Activated CD4-positive, alpha-beta T cell treated with anti-CD3 and anti-CD28 coated beads for 48 hours (primary cell): ENCODE data around the gene CPSF2.

ENCODE experiments used
- DNase-seq: peaks from one replicate; pipeline ENCODE4 v3.0.0-alpha.2; 2020

The CPSF2 gene

DNA sequence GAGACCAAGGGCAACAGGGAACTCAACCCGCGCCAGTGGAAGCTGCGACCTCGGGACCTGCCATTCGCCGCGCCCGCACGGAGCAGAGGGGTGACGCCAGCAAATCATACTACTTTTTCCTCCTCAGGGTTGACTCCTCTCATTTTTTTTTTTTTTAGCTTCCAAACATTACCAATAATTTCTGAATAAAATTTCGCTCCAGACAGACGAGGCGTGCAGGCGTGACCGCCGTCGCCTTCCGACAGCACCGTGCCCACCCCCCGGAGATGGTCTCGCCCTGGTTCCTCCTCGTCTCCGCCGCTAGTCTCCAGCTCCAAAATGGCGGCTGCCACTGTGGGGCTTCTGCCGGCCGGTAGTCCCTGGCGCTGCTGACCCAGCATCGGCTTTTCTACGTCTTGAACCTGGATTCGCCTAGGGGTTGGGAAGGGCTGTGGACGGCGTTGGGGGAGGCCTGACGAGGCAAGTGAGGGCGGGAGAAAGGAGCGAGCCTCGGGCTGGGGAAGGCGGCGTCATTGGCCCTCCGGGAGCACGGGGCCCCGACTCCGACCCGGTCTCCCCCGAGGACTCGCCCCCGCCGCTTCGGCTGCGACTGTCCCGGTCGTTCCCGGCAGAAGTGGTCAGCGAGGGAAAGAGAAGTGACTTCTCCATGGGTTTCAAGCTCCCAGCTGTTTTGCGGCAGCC, at the start of gene CPSF2, which contains the start of gene NDUFB1:
TSS of gene CPSF2 (plus strand) at position 300 of the 681 bp plus-strand sequence. CDS start 9,016 bp downstream, outside the sequence.
TSS of gene NDUFB1 (minus strand) at position 37 of the 681 bp plus-strand sequence. CDS start 4,069 bp downstream, outside the sequence.
- peak; percentile 92 for DNase-seq

DNA sequence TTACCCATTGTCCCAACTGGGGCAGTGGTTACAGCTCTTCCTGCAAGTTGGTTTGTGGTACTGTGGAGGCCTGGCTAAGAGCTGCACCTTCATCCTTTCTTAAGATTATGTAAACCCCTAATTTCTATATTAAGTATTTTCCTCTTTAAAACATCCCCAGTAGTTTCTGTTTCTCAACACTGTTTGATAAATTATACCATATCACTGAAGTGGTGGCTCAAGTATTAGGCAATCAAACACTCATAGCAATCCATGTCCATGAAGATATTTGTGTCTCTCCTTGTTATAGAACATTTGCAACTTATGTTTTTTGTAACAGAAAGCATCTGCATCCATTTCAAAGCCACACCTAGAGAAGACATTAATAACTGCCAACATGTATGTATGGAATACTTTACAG, 47.2 kb upstream of the CPSF2 start:
- no peak for DNase-seq

DNA sequence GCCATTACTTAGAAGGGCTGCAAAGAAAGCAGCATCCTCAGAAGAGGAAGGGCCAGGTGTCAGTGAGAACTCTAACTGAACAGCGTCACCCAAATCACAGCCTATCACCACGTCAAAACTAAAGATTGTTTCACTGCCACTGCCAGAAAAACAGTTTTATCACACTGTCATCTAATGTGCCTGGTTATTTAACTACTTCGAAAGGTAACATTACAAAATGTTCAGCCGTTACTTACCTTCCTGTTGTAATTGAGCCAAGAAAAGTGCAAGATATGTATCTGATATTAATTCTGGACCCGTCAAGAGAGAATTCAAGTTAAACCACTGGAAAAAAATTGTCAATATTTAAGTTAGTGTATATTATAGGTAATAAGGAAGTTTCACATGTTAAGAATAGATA, 33.3 kb upstream of the CPSF2 start:
- DNase-seq, result no peak

DNA sequence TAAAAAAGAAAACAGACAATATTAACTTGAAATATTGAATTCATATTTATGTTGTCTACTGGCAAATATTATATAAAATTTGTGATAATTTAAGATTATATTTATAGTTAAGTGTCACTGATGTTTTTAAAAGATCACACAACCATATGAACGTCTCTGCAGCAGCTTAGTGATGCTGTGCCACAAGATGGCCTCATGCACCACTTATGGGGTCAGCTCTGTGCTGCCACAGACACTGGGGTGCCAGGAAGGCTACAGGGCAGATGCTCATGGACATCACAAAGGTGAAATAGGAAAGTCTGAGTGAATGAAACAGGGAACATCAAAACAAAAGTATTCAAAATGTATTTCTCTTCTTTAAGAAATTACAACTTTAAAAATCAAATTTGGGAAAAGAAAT, 28.4 kb upstream of the CPSF2 start:
- DNase-seq, result no peak

DNA sequence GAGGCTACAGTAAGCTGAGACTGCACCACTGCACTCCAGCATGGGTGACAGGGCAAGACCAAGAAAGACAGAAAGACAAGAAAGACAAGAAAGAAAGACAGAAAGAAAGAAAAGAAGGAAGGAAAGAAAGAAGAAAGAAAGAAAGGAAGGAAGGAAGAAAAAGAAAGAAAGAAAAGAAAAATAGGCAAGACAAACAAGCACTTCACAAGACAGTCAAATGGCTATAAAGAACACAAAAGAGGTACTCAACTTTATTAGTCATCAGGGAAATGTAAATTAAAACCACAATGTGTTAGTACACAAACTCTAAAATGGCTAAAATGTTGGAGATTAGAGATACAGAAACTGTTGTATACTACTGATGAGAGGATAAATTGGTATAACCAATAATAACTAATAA, 22.0 kb upstream of the CPSF2 start:
- no peak for DNase-seq

DNA sequence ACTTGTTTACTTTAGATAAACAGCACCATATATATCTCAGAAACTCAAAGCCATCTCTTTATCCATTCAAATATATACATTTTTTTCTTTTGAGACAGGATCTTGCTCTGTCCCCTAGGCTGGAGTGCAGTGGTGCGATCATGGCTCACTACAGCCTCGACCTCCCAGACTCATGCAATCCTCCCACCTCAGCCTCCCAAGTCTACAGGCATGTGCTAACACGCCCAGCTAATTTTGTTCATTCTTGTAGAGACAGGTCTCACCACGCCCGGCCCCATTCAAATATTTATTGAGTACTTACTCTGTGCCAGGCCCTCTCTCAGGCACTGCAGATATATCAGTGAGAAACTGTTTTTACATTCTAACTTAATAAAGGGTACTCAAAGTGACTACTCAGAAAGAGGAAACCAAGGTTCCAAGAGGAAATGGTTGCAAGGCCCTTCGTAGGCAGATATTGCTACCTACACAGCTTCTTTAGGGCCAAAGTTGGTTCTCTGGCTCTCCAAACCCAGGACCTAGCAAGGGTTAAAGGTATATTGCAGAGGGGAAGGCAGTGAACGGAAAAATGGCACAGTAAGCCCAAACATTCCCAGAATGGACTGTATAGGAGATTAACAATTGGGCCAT, 18.3 kb upstream of the CPSF2 start:
- no peak for DNase-seq

DNA sequence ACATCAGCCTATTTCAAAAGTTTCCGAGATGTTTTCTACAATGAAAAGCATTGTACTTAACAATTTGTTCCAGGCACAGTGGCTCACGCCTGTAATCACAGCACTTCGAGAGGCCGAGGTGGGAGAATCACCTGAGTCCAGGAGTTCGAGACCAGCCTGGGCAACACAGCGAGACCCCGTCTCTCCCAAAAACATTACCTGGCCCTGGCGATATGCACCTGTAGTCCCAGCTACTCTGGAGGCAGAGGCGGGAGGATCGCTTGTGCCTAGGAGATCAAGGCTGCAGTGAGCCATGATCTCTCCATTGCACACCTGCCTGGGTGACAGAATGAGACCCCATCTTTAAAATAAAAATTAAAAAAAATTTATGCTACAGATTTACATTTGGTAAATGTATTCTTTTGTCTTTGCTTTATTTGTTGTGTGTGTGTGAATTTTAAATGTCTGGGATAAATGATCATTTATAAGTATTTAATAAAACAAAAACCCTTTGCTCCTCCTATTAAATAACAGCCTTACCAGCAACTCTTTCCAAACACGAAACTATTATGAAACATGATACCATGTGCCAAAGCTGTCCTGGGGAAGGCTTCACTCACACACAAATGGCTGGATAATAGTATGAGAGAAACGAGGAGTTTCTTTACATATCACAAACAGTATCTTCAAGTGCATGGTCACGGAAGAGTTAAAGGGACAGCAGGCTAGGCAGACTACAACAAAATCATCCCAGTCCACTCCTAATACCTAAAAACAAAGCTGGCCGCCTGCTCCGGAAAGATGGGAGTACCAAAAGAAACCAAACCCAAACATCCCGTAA, 16.5 kb upstream of the CPSF2 start:
- no peak for DNase-seq

DNA sequence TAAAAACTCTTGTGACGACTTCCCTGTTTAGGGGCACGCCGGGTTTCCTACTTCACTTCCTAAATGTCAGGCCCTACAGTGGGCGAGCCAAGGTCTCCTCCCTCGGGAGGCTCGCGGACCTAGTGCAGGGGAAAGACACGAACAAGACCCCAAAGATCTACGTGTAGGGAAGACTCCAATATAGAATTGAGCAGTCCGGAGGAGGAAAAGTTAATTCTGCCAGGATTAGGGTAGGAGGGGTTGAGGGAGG, 16.0 kb upstream of the CPSF2 start:
- peak; percentile 18 for DNase-seq

DNA sequence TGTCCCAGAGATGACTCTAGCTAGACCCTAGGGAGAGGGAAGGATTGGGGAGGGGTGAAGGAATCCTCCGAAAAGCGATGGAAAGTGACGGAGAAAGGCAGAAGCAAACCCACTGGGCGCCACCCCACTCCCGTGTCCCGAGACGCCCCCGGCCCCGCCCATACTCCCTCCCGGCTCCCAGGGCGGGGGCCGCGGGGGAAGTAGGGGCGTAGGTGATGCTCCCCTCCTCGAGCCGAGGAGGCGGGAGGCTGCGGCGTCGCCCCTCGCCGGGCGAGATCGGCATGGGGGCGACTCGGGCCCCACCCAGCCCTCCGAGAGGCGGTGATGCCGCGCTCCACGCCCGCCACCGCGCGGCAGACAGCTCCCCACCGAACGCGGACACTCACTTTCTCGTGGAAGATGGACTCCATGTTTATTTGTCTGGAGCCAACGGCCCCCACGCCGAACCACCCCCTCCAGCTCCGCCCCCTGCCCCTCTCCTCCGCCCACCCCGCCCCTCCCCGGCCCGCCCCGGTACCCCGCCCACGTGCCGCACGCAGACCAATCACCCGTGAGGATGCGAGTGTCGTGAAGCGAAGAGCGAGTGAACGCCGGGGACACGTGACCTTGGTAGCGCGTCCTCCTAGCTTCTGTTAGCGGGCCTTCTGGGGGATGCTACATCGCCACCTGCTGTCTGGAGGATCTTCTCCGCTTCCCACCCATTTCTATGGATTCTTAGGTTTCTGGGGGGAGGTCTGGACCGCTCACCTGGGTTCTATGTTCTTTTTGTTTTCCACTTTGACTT, 15.4 kb upstream of the CPSF2 start, which contains the start of gene ATXN3:
TSS of gene ATXN3 (minus strand) at position 440 of the 784 bp plus-strand sequence. CDS start at position 410, 30 bp downstream.
- DNase-seq, result peak; percentile 97

DNA sequence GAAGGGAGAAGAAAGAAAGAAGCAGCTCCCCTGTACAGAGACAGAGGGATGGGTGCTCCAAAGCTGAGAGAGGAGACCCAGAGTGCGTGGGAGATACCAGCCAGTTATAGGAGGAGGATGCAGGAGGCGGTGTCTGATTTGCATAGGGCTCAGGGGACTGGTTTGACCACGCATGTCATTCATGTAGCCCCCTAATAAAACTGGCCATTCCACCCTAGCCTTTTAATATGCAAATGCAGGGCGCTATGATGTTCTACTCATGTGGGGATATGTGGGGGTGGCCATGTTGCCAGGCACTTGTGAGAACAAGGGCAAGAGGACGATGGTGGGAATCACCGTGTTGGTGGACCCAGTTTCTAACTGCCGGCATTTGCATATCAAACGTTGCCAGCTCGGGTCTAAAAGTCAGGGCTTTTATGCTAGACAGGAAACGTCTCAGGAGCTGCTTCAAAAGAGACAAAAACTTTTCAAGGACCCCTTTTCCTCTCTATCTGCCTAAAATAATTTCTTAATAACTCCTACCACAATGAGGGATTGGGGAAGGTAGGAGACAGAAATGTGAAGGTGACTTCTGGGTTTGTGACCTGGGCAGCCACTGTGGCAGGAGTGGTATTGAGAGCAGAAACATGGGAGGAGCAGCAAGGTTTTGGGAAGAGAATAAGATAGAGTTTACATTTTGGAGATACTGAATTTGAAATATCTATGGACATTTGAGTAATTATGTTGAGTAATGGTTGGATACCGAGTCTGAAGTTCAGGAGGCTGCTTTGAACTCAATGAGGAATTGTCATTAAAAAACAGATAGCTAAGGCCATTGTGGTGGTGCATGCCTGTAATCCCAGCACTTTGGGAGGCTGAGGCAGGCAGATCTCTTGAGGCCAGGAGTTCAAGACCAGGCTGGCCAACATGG, 13.2 kb upstream of the CPSF2 start:
- peak; percentile 29 for DNase-seq

DNA sequence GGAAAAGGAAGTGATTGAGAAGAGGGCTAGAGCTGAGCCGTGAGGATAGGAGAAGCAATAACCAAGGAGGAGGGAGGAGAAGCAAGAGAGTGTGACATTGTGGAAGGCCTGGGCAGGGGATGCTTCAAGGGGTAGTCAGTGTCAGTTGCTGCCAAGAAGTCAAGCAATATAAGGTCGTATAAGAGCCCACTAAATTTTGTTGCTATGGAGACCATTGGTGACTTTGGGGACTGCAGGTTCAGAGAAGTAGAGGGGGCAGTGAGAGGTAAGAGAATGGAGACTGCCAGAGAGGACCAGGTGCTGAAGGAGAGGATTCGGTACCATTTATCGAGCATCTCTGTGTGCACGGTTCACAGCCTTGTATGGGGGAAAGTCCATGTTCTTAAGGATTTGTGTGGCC, 12.3 kb upstream of the CPSF2 start:
- no peak for DNase-seq

DNA sequence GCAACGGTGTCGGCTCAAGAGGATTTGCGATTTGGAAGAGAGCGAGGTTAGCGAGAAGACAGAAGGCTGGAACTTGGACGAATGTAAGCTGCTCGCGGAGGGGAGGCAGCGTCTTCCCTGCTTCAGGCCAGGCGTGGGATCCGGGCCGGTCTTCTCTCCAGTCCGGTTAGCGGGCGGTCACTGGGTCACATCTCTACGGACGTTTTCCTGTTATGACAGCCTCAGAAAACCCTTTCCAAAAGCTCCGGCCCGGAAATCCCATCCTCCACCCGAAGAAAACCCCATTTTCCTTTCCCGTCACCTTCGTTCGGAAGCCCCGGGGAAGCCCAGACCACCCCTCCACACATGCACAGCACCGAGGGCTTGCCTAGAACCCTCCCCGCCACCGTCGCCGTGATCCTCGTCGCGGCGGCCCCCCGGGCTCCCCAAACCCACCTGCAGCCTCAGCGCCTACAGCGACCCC, 531 bp upstream of the CPSF2 start:
- no peak for DNase-seq

DNA sequence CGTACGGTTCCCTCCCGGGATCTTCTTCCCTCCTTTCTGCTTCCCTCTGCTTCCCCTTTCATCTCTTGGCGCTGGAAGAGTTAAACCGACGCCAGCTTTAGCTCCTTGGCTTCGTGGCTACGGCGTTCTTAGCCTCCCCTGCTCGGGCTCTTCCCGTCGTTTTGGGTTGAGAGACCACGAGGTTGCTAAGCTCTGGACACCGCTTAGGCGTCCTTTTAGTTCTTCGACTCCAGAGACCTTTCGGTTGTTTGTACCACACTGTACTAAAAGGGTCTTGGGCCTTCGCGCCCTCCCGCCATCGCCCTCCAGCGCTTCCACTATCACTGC, 545 bp downstream of the CPSF2 start:
- peak; percentile 17 for DNase-seq

DNA sequence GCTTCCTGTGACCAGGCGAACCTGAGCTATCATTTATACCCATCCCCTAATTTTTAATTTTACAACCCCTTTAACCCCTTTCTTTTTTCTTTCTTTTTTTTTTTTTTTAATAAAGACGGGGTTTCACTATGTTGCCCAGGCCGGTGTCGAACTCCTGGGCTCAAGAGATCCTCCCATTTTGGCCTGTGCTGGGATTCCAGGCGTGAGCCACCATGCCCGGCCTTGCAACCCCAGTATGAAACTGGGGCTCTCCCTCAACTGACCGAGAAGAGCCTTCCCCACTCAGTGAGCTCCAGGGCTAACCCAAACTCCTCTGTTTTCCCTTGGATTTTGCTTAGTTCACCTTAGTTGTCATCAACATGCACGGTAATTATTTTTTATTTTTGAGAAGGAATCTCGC, 992 bp downstream of the CPSF2 start:
- DNase-seq, result peak; percentile 4

DNA sequence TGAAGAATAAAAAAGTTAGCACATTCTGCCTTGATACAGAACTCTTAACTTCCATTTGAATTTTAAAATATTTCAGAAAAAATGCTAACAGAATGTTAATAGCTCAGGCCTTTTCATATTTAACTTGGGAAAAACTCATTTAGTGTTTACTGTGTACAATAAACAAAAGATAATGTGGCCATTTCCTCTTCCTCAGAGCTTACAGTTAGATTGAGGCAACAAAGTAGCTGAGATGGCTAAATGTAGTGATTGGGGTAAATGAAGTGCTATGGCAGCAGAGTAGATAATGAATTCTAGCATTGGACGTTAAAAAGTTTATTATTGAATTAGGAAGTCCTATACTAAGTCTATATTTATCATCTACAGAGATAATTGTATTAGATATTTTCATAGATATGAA, 12.7 kb downstream of the CPSF2 start:
- no peak for DNase-seq

DNA sequence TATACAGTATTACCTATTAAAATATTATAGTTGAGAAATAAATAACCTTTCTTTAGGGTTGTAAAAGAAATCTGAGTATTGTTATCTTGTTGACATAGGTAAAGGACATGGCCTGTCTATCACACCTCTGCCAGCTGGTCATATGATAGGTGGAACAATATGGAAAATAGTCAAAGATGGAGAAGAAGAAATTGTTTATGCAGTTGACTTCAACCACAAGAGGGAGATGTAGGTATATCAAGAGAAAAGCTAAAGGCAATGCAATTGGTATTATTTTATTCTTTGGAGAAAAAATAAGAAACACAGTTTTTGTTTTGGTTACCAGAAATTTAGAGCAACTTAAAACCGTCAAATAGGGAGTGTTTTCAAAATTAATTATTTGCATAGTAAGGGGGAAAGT, 13.5 kb downstream of the CPSF2 start:
- DNase-seq, result no peak

DNA sequence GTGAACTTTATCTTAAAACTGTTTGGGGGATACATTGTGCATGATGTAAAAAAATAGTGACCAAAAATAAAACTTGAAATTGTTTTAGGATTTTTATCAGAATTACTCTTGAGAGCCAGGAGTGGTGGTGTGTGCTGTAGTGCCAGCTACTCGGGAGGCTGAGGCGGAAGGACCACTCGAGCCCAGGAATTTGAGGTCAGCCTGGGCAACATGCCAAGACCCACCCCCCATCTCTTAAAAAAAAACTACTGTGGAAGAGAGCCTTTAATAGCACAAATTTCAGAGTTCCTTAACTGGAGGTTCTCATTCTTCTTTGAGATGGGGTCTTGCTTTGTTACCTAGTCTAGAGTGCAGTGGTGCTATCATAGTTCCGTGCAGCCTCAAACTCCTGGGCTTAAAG, 21.5 kb downstream of the CPSF2 start:
- no peak for DNase-seq

DNA sequence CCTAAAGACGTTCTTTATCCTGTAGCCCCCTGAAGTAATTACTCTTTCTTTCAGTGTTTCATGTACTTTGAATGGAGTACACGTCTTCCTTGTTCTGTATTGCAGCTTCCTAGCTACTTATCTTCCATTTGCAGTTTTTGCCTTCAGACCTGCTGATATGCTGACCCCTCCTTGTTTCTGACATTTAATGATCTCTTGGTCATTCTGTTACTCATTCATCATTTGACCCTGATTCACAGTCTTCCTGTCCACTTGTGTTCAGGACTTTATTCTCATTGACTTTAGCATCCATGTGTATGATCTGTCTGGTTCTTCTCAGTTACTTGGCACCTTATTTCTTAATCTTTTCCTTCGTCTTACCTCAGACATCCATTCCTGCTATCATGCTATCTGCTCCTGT, 22.2 kb downstream of the CPSF2 start:
- no peak for DNase-seq

DNA sequence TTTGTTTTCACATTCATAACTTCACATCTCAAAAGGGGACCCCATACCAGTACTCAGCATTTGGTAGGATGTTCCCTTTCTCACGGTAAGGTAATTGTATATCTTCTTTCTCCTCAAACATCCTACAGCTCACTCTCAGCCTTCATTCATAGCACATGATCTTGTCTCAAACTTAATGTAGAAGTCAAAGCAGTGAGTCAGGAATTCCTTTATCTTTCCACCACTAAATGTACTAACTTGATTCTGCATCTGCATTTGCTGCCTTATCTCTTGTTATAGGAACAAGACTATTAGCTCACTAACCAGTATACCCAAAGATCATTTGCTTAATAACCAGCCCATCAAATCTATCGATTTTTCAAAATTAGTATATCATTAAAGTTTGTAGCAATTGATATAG, 22.9 kb downstream of the CPSF2 start:
- no peak for DNase-seq

DNA sequence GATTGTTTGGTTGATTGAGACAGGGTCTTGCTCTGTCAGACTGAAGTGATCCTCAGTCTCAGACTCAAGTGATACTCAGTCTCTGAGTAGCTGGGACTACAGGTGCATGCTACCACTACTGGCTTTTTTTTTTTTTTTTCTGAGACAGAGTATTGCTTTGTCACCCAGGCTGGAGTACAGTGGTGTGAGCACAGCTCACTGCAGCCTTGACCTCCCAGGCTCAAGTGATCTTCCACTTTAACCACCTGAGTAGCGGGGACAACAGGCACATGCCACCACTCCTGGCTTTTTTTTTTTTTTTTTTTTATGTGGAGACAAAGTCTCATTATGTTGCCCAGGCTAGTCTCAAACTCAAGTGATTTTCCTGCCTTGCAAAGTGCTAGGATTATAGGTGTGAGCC, 31.8 kb downstream of the CPSF2 start:
- no peak for DNase-seq

DNA sequence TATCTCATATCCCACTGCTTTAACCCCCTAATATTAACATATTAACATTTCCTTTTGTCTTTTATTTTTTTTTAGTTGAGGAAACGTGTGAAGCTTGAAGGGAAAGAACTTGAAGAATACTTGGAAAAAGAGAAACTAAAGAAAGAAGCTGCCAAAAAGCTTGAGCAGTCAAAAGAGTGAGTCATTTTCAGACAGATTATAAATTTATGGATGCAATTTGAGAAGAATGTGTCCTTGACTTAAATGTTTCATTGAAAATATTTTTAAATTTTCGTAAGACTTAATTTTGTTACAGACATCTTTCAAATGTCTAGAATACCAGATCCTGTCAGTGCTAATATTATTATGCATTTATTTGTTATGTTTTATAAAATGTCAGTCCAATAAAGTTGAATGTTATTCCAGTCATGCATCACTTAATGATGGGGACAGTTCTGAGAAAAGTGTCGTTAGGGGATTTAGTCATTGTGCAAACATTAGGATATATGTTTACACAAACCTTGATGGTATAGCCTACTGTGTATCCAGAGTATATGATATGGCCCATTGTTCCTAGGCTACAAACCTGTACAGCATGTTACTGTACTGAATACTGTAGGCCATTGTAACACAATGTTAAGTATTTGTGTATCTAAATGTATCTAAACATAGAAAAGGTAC, 32.6 kb downstream of the CPSF2 start:
- DNase-seq, result no peak

DNA sequence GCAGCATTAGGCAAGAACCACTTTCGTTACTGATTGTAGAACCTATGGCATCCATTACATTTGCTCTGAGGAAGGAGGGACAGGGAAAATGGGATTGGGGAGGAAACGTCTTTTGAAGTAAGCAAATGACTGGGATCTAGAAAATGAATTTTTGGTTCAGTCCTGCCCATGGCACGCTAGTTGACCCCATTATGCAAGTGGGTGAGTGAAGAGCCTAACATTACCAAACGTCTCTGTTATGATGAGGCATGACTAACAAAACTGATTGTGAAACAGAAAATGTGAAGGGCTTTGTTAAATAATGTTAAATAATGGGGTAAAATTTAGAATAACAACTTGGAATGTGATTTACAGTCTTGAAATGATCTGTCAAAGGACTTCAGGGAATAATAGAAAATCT, 38.9 kb downstream of the CPSF2 start:
- no peak for DNase-seq
